DND-41 (cell line): Measurements from ENCODE around the gene HCN1.

Experiments
- ATAC-seq: fragments of 200-7000 bp; cut with Tn5 transposase; 3 replicates; pipeline ENCODE4 v1.9.1; 2021; ENCODE audit warnings: low read depth; ENCODE audit not compliant: insufficient read depth
- DNase-seq: peaks from one replicate; pipeline ENCODE4 v3.0.0-alpha.2; 2020
- H2AFZ ChIP-seq: 2 replicates; pipeline ENCODE4 v1.6.0; 2012; ENCODE audit warnings: low read depth, low read length
- H3K27ac ChIP-seq: 2 replicates; pipeline ENCODE4 v1.5.1; 2012; ENCODE audit warnings: low read length, inconsistent platforms
- H3K27me3 ChIP-seq: fragments of 200-600 bp; sonication (generic); 2 replicates; pipeline ENCODE4 v1.6.0; 2012; ENCODE audit warnings: low read length, mild to moderate bottlenecking, inconsistent platforms; ENCODE audit not compliant: insufficient read depth, poor library complexity
- H3K36me3 ChIP-seq: 2 replicates; pipeline ENCODE4 v1.5.1; 2012; ENCODE audit warnings: low read length, inconsistent platforms; ENCODE audit not compliant: insufficient read depth
- H3K4me1 ChIP-seq: 2 replicates; pipeline ENCODE4 v1.5.1; 2012; ENCODE audit warnings: mild to moderate bottlenecking, low read length; ENCODE audit not compliant: insufficient read depth
- H3K4me2 ChIP-seq: 2 replicates; pipeline ENCODE4 v1.6.0; 2012; ENCODE audit warnings: mild to moderate bottlenecking, moderate library complexity, low read length, inconsistent platforms; ENCODE audit not compliant: insufficient read depth
- H3K4me3 ChIP-seq, 2 experiments: fragments of 200-600 bp in 1 of 2; shearing (Covaris generic) in 1 of 2; 2 replicates each; pipeline ENCODE4 v1.5.1; 2012 to 2016; ENCODE audit warnings: inconsistent platforms in 2 of 2, low read length in 2 of 2, mild to moderate bottlenecking in 2 of 2, low read depth in 1 of 2, moderate library complexity in 1 of 2
- H3K79me2 ChIP-seq: 2 replicates; pipeline ENCODE4 v1.6.0; 2012; ENCODE audit warnings: low read length, inconsistent platforms; ENCODE audit not compliant: insufficient read depth
- H3K9ac ChIP-seq: 2 replicates; pipeline ENCODE4 v1.6.0; 2012; ENCODE audit warnings: low read depth, mild to moderate bottlenecking, inconsistent platforms, low read length, moderate library complexity
- H3K9me3 ChIP-seq: 2 replicates; pipeline ENCODE4 v1.5.1; 2012; ENCODE audit warnings: low read length, moderate library complexity, mild to moderate bottlenecking, inconsistent platforms; ENCODE audit not compliant: insufficient read depth, severe bottlenecking
- H4K20me1 ChIP-seq: 2 replicates; pipeline ENCODE4 v1.6.0; 2012; ENCODE audit warnings: low read length; ENCODE audit not compliant: insufficient read depth
- CTCF ChIP-seq: IDR thresholded peaks from 2 replicates; pipeline ENCODE4 v1.5.1; 2012; ENCODE audit warnings: borderline replicate concordance, low read length, moderate library complexity, mild to moderate bottlenecking; ENCODE audit not compliant: poor library complexity, severe bottlenecking; ENCODE audit errors: extremely low read depth
- EZH2 ChIP-seq: IDR thresholded peaks from 3 replicates; pipeline ENCODE4 v1.6.1; 2012; ENCODE audit warnings: borderline replicate concordance, low read depth, mild to moderate bottlenecking, moderate library complexity, low read length, inconsistent platforms; ENCODE audit not compliant: severe bottlenecking

Gene HCN1

GRCh38 chr5:45288746-45289145 lies 407.4 kb downstream of the HCN1 start:
- no peak overlapping the region for H3K27ac ChIP-seq
- no peaks in the 10 kb centered on the region for H3K9me3 ChIP-seq
- no peak overlapping the region for H3K4me2 ChIP-seq
- DNase-seq (no peak), ATAC-seq (no peak)
- H3K4me1 ChIP-seq = no peaks in the 10 kb centered on the region
- H3K36me3 ChIP-seq = no peaks in the 10 kb centered on the region
- no peak overlapping the region for H2AFZ ChIP-seq
- TF ChIP-seq EZH2 (no peak), CTCF (no peak)
- no peak overlapping the region for H3K9ac ChIP-seq
- H3K27me3 ChIP-seq = no peaks in the 10 kb centered on the region
- H4K20me1 ChIP-seq = no peaks in the 10 kb centered on the region
- no peaks in the 10 kb centered on the region for H3K79me2 ChIP-seq
- no peak overlapping the region for H3K4me3 ChIP-seq

- no peak overlapping the region for H3K27ac ChIP-seq
- no peaks in the 10 kb centered on the region for H4K20me1 ChIP-seq
- H3K4me2 ChIP-seq = no peak overlapping the region
- H2AFZ ChIP-seq = no peak overlapping the region
- DNase-seq (no peak), ATAC-seq (no peak)
- no peaks in the 10 kb centered on the region for H3K27me3 ChIP-seq
- TF ChIP-seq EZH2 = no peak
- TF ChIP-seq CTCF = no peak
- no peaks in the 10 kb centered on the region for H3K9me3 ChIP-seq
- no peak overlapping the region for H3K9ac ChIP-seq
- no peak overlapping the region for H3K4me3 ChIP-seq
- H3K36me3 ChIP-seq = no peaks in the 10 kb centered on the region
- no peaks in the 10 kb centered on the region for H3K4me1 ChIP-seq
- H3K79me2 ChIP-seq = no peaks in the 10 kb centered on the region
Observed at GRCh38 chr5:45284436-45284835, 411.7 kb downstream of the HCN1 start.

- ATAC-seq (no peak), DNase-seq (no peak)
- no peak overlapping the region for H3K4me2 ChIP-seq
- no peak overlapping the region for H2AFZ ChIP-seq
- H3K27ac ChIP-seq = no peak overlapping the region
- H3K36me3 ChIP-seq = no peaks in the 10 kb centered on the region
- H3K9ac ChIP-seq = no peak overlapping the region
- H3K27me3 ChIP-seq = no peaks in the 10 kb centered on the region
- TF ChIP-seq CTCF = no peak
- no peak for TF ChIP-seq EZH2
- no peaks in the 10 kb centered on the region for H3K79me2 ChIP-seq
- no peaks in the 10 kb centered on the region for H3K9me3 ChIP-seq
- no peak overlapping the region for H3K4me3 ChIP-seq
- no peaks in the 10 kb centered on the region for H3K4me1 ChIP-seq
- no peaks in the 10 kb centered on the region for H4K20me1 ChIP-seq
Observed at GRCh38 chr5:45281081-45281480, 415.1 kb downstream of the HCN1 start.

- no peak overlapping the region for H3K4me2 ChIP-seq
- no peak overlapping the region for H2AFZ ChIP-seq
- no peaks in the 10 kb centered on the region for H3K36me3 ChIP-seq
- DNase-seq = no peak
- no peak overlapping the region for H3K9ac ChIP-seq
- H3K79me2 ChIP-seq = no peaks in the 10 kb centered on the region
- H3K9me3 ChIP-seq = no peaks in the 10 kb centered on the region
- no peaks in the 10 kb centered on the region for H3K4me1 ChIP-seq
- ATAC-seq = no peak
- H3K4me3 ChIP-seq = no peak overlapping the region
- H3K27me3 ChIP-seq = no peaks in the 10 kb centered on the region
- H3K27ac ChIP-seq = no peak overlapping the region
- TF ChIP-seq EZH2 (no peak), CTCF (no peak)
- no peaks in the 10 kb centered on the region for H4K20me1 ChIP-seq
Observed at GRCh38 chr5:45279109-45279508, 417.1 kb downstream of the HCN1 start.
